ENCODE data around the gene HKDC1.

GRCh38 chr10:69276503-69276902 lies 56.4 kb downstream of the HKDC1 start:
- no peak for TF ChIP-seq ZNF202 (tag by site-specific recombination; IDR thresholded peaks at IDR 0.05; ENCODE audit: borderline replicate concordance)
- TF ChIP-seq ZBTB8A (tag by site-specific recombination; IDR thresholded peaks at IDR 0.05), result no peak
- TF ChIP-seq ZNF664 (tag by site-specific recombination; IDR thresholded peaks at IDR 0.05), result no peak
- TF ChIP-seq REST (tag by site-specific recombination; IDR thresholded peaks at IDR 0.05), result no peak
- TF ChIP-seq ZNF302 (tag by site-specific recombination; IDR thresholded peaks at IDR 0.05; ENCODE audit: low read depth), result no peak
